Testis (tissue), 3 donors: Measurements from ENCODE around the gene SH3GL3. TPM values are rescaled to one million over a fixed set of nuclear protein-coding genes. Genes with fewer than 3 reads are reported as not detected.

Experiments
- DNase-seq: peaks from one replicate; pipeline ENCODE4 v3.0.0-alpha.2; 2019
- H3K27ac ChIP-seq, 2 donors: fragments of 200-600 bp; sonication (generic); one replicate each; pipeline ENCODE4 v1.5.1; 2019
- H3K27me3 ChIP-seq: fragments of 200-600 bp; sonication (generic); one replicate; pipeline ENCODE4 v1.5.1; 2019
- H3K36me3 ChIP-seq: fragments of 200-600 bp; sonication (generic); one replicate; pipeline ENCODE4 v1.5.1; 2017; ENCODE audit warnings: low read depth; ENCODE audit errors: missing control alignments
- H3K4me1 ChIP-seq: fragments of 200-600 bp; sonication (generic); one replicate; pipeline ENCODE4 v1.5.1; 2019
- H3K4me3 ChIP-seq, 2 donors: fragments of 200-600 bp; sonication (generic); one replicate each; pipeline ENCODE4 v1.5.1; 2017 to 2019
- H3K9me3 ChIP-seq: fragments of 200-600 bp; sonication (generic); one replicate; pipeline ENCODE4 v1.5.1; 2017
- CTCF ChIP-seq, 3 experiments: fragments of 450-650 bp in 2 of 3; fragments of 200-600 bp in 1 of 3; sonication (generic) in 1 of 3; IDR thresholded peaks; one replicate each; pipeline ENCODE4 v1.5.1; 2016 to 2019; ENCODE audit warnings: antibody characterized with exemption in 3 of 3, mild to moderate bottlenecking in 2 of 3, moderate library complexity in 1 of 3
- POLR2A ChIP-seq: fragments of 450-650 bp; IDR thresholded peaks from one replicate; pipeline ENCODE4 v1.6.1; 2017; ENCODE audit warnings: antibody characterized with exemption, mild to moderate bottlenecking, moderate library complexity
- WGBS, 2 donors: methylation state at CpG; one replicate each; pipeline ENCODE4 v1.1.5; 2018; 5-methylcytosine and 5-hydroxymethylcytosine counted together
- intact Hi-C: fragments of 100-400 bp; cut with DNase I; formaldehyde crosslinking; loops from one replicate; pipeline ENCODE4 v1.15.1; 2023; ENCODE audit warnings: low total_unique reads
- polyA plus RNA-seq: library from polyadenylated mRNA; stranded (reverse); fragments of 350-450 nt; fragmentation: Illumina TruSeq; extraction: RNeasy Lipid Tissue Mini Kit (QIAGEN cat#74804); gene quantifications from one replicate; pipeline ENCODE4 v1.2.3, GENCODE V29; 2014; ENCODE audit warnings: low read depth, low replicate concordance; ENCODE audit not compliant: insufficient read depth
- total RNA-seq, 2 donors: library from RNA; depleted of rRNA; stranded (reverse); fragments of >200 nt; gene quantifications; one replicate each; pipeline ENCODE4 v1.2.3, GENCODE V29; 2016

SH3GL3 gene
- total and polyA plus RNA-seq, 3 donors from 2014 or later: 36.3 to 135 (median 112) TPM

DNA sequence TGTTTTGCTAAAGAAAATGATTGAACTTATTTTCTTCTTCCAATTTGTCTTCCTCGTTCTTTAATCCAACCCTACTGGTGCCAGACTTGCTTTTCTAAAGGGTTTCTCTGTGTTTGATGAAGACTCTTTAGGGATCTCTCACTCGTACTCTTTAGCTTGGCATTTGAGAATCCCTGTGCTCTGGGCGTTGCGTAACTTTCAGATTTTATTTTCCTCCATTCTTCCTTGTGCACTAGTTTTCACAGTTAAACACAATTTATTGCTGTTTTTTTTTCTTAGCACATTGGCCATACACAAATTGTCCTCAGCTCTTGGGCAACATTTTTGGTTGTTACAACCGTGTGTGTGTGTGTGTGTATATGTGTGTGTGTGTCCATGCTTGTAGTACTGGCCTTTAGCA is 111.0 kb downstream of the SH3GL3 start:
- intact Hi-C loops: no loop called here
- DNase-seq: no peak

GRCh38 chr15:83559310-83559966 is 112.3 kb downstream of the SH3GL3 start:
- Histone ChIP-seq H3K27ac (no peak overlapping the region), H3K27me3 (no peaks in the 10 kb centered on the region), H3K9me3 (no peaks in the 10 kb centered on the region), H3K36me3 (no peaks in the 10 kb centered on the region), H3K4me3 (no peak overlapping the region), H3K4me1 (no peaks in the 10 kb centered on the region)
- 13 to 25% methylated on average over 7 of the region's 7 CpGs for WGBS, 2 donors
- intact Hi-C loops: no loop called here
- TF ChIP-seq CTCF (IDR thresholded peaks at IDR 0.05) (peak; percentile 70 to 80 (median 77)), POLR2A (no peak)
- peak; percentile 70 for DNase-seq

More for the DNA sequence above, 111.0 kb downstream of the SH3GL3 start:
- Histone ChIP-seq H3K27ac (no peak overlapping the region), H3K27me3 (no peaks in the 10 kb centered on the region), H3K9me3 (no peaks in the 10 kb centered on the region), H3K4me3 (no peak overlapping the region), H3K4me1 (no peaks in the 10 kb centered on the region), H3K36me3 (no peaks in the 10 kb centered on the region)
- WGBS, 2 donors: 79 to 87% methylated on average over 5 of the region's 5 CpGs
- no peak for TF ChIP-seq CTCF (IDR thresholded peaks at IDR 0.05)
- no peak for TF ChIP-seq POLR2A

GRCh38 chr15:83561661-83562060 is 114.5 kb downstream of the SH3GL3 start:
- intact Hi-C loops: no loop called here

GRCh38 chr15:83565138-83565537 is 118.0 kb downstream of the SH3GL3 start:
- H3K27me3 ChIP-seq: no peaks in the 10 kb centered on the region
- WGBS, 2 donors: 69 to 78% methylated on average over 3 of the region's 3 CpGs
- no peaks in the 10 kb centered on the region for H3K9me3 ChIP-seq
- no peaks in the 10 kb centered on the region for H3K36me3 ChIP-seq
- intact Hi-C loops: no loop called here
- no peak for DNase-seq
- no peak overlapping the region for H3K4me3 ChIP-seq
- H3K27ac ChIP-seq: no peak overlapping the region
- H3K4me1 ChIP-seq: no peaks in the 10 kb centered on the region
- TF ChIP-seq POLR2A (no peak), CTCF (IDR thresholded peaks at IDR 0.05) (no peak)

More at GRCh38 chr15:83561661-83562060, 114.5 kb downstream of the SH3GL3 start:
- no peak for DNase-seq
- Histone ChIP-seq H3K4me3 (no peak overlapping the region), H3K36me3 (no peaks in the 10 kb centered on the region), H3K27me3 (no peaks in the 10 kb centered on the region), H3K9me3 (no peaks in the 10 kb centered on the region), H3K27ac (no peak overlapping the region), H3K4me1 (no peaks in the 10 kb centered on the region)
- no peak for TF ChIP-seq CTCF (IDR thresholded peaks at IDR 0.05)
- no peak for TF ChIP-seq POLR2A

GRCh38 chr15:83565553-83566159 is 118.5 kb downstream of the SH3GL3 start:
- H3K4me3 ChIP-seq: no peak overlapping the region
- H3K9me3 ChIP-seq: no peaks in the 10 kb centered on the region
- 46 to 51% methylated on average over 4 of the region's 4 CpGs for WGBS, 2 donors
- intact Hi-C loops: no loop called here
- H3K4me1 ChIP-seq: no peaks in the 10 kb centered on the region
- DNase-seq: no peak
- no peaks in the 10 kb centered on the region for H3K36me3 ChIP-seq
- H3K27me3 ChIP-seq: no peaks in the 10 kb centered on the region
- no peak for TF ChIP-seq POLR2A
- peak; percentile 21 to 52 (median 22) for TF ChIP-seq CTCF (IDR thresholded peaks at IDR 0.05)
- no peak overlapping the region for H3K27ac ChIP-seq
